Measurements from ENCODE around the gene KRTAP10-4.

DNA sequence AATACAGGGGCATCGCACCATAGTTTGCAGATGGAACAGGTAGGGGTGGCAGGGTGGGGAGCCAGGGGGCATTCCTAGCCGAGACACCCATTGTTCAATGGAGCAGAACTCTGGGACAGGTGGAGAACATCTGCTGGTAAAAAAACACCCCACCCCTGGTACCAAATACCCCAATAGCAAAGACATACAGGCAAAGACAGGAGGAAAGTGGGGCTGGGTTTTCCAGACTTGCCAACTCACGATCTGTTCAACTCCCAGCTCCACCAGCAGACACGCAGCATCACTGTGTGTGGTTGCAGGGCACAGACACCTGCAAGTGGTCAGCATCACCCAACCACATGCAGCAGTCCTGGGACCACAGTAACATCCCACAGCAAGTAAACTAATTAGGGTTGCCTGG, 38.0 kb downstream of the KRTAP10-4 start:
- no peak for TF ChIP-seq POLR2A (IDR thresholded peaks at IDR 0.05; ENCODE audit: low read depth, low read length)
- TF ChIP-seq, protein P1, sequence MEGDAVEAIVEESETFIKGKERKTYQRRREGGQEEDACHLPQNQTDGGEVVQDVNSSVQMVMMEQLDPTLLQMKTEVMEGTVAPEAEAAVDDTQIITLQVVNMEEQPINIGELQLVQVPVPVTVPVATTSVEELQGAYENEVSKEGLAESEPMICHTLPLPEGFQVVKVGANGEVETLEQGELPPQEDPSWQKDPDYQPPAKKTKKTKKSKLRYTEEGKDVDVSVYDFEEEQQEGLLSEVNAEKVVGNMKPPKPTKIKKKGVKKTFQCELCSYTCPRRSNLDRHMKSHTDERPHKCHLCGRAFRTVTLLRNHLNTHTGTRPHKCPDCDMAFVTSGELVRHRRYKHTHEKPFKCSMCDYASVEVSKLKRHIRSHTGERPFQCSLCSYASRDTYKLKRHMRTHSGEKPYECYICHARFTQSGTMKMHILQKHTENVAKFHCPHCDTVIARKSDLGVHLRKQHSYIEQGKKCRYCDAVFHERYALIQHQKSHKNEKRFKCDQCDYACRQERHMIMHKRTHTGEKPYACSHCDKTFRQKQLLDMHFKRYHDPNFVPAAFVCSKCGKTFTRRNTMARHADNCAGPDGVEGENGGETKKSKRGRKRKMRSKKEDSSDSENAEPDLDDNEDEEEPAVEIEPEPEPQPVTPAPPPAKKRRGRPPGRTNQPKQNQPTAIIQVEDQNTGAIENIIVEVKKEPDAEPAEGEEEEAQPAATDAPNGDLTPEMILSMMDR (conservative IDR thresholded peaks at IDR 0.05; ENCODE audit: low read depth, low read length), result no peak
- TF ChIP-seq BHLHE40 (IDR thresholded peaks at IDR 0.05; ENCODE audit: low read depth, low read length), result no peak
- TF ChIP-seq ELK1 (IDR thresholded peaks at IDR 0.05; ENCODE audit: borderline replicate concordance, low read depth, low read length), result no peak
- TF ChIP-seq, protein P2, sequence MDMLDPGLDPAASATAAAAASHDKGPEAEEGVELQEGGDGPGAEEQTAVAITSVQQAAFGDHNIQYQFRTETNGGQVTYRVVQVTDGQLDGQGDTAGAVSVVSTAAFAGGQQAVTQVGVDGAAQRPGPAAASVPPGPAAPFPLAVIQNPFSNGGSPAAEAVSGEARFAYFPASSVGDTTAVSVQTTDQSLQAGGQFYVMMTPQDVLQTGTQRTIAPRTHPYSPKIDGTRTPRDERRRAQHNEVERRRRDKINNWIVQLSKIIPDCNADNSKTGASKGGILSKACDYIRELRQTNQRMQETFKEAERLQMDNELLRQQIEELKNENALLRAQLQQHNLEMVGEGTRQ (IDR thresholded peaks at IDR 0.05; ENCODE audit: low read depth, low read length), result no peak
- no peak for TF ChIP-seq CEBPB (IDR thresholded peaks at IDR 0.05; ENCODE audit: low read depth, low read length)

Measured in IMR-90 (cell line).